GM21529 (cell line): Measurements from ENCODE around the gene DOCK11.
"Not testable (repeated sequence)": the region's sequence is repeated elsewhere in the genome, so short reads cannot be mapped to it uniquely, and the experiment has no call there.

Experiments
- ATAC-seq: cut with Tn5 transposase; IDR thresholded peaks from one replicate; pipeline ENCODE4 v1.9.1; 2021; ENCODE audit not compliant: unreplicated experiment

Gene DOCK11

DNA sequence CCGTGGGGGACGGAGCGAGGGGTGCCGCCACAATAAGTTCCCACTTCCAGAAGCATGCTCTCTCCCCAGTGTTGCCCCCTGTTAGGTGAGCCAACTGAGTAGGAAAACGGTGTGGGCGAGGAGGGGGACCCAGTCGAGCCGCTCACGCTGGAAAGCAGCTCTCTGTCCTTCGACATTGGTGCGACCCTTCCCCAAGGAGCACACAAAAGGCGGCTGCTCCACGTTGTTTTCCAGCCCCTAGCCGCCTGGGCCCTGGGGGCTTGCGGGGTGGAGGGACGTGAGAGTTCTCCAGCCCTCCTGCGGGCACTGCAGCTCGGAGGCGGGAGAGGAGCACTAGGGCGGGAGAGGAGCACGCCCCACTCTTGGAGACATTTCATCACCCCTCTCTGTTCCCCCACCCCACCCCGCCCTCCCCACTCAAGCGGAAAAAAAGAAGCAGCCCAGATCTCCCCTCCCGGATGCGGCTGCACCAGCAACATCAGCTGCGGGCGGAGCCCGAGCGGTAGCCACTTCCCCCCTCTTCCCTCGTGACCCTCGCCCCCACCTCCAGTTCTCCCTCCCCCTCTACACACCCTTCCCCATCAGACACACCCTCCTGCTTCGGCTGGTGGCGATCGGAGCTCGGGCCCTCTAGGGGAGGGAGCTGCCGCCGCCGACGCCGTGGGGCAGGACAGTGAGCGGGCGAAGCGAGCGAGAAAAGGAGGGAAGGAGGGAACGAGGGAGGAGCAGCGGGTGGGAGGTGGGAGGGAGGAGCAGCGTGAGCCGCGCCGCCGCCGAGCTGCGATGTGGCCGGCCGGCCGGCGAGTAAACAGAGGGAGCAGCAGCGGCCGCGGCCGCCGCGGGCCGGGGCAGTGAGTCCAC lies at the start of gene DOCK11:
DOCK11 (plus strand) TSS at position 755 of the 861 bp plus-strand sequence. CDS start 157 bp downstream, outside the sequence.
- peak; percentile 68 for ATAC-seq

DNA sequence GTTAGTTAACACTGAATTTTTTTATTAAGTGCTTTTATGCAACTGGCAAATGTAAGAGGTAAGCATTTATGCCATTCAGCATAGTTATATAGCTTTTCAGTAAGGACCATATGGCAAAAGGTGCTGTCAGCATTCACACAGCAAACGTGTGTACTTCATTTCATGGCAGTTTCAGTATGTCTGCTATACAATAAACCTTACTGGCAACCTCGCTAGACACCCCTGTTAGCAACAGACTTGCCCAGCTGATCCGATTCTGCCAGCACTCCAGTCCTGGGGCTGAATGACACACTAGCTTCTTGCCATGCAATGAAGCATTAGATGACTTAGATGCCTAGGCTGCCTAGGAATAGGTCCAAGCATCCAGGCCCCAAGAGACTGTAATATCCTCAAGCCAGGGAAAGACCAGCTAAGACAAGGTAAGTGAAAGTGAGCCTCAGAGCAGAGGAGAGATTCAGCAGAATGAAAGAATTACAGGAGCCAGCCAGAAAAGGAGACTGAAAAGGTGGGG lies 47.3 kb upstream of the DOCK11 start:
- no peak for ATAC-seq

DNA sequence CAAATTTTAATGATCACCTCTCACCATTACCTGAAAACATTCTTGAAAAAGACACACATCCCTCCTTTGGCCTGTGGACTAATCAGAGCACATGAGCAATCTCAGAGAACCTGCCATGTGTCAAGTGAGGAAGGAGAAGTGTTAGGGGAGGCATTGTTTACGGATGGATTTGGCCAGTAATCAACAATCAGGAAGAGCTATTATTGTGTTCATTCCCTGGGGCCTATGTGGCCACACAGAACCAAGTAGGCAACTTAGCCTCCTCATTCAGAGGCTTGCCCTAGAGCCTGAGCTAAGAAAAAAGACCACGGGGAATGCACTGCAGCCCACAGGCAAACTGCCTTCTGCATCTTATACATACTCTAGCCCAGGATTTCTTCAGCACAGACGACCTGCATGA lies 40.6 kb upstream of the DOCK11 start:
- ATAC-seq = no peak

DNA sequence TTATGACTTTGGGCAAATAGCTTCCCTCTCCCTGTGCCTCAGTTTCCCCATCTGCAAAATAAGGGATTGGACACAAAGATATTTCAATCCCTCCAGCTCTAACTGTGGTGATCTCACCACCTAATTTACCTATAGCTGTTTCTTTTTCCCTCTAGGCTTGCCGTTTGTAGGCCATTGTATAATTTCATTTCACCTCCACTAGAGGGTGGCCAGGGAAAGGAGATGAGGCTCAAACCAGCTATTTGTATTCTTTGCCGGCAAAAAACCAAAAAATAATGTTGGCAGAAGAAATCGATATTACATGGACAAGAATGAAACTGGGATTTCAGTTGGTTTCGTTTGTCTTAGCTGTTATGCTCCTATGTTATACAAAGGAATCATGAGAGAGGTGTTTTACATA lies 36.1 kb upstream of the DOCK11 start:
- ATAC-seq = peak; percentile 79

DNA sequence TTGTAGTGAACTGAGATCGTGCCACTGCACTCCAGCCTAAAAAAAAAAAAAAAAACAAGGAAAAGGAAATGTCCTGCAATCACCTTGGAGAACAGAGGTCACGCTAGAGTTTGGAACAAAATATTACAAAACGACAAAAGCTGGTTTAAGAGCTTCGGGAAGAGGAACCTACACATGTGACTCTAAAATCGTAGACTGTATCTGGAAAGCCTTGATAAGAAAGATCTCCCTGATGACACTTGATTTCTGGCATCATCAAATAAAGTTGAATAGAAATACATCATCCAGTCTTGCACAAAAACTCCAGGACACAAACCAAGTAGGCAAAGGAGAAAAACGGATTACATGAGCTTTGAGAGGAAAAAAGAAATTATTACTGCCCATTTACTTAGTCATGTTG lies 31.1 kb upstream of the DOCK11 start:
- ATAC-seq = no peak

DNA sequence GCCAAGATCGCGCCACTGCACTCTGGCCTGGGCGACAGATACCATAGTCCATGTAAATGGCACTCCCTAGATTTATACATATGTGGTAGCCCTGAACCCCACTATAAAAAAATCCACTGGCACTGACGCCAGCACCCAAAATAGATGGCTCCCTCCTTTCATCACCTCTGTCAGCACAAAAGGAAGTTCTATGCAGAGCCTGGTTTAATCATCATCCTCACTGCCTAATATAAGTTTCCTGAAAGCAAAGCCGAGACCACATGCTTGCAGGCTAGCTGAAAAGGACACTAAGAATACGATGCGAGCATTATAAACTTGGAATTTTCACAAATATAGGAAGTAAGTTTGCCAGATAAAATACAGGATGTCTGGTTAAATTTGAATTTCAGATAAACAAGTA lies 27.5 kb upstream of the DOCK11 start:
- no peak for ATAC-seq

DNA sequence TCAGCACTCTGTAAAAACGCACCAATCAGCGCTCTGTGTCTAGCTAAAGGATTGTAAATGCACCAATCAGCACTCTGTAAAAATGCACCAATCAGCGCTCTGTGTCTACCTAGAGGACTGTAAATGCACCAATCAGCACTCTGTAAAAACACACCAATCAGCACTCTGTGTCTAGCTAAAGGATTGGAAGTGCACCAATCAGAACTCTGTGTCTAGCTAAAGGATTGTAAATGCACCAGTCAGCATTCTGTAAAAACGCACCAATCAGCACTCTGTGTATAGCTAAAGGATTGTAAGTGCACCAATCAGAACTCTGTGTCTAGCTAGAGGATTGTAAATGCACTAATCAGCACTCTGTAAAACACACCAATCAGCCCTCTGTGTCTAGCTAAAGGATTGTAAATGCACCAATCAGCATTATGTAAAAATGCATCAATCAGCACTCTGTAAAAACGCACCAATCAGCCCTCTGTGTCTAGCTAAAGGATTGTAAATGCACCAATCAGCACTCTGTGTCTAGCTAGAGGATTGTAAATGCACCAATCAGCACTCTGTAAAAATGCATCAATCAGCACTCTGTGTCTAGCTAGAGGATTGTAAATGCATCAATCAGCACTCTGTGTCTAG lies 24.8 kb upstream of the DOCK11 start:
- ATAC-seq = not testable (repeated sequence)

DNA sequence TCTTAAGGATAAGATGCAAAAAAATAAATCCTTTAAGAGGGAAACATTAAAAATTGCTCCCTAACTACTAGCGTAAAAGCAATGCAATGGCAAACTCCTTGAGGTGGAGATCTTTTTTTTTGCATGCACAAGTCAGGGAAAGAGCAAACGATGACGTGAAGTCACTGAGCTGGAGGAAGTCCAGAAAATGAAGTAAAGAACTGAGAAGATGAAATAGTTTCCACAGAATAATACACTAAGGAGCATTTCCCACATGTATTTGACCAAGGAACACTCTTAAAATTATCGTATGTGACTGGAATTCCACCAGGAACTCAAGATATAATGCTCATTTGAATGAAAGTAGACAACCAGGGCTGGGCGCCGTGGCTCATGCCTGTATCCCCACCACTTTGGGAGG lies 21.0 kb upstream of the DOCK11 start:
- ATAC-seq = no peak

DNA sequence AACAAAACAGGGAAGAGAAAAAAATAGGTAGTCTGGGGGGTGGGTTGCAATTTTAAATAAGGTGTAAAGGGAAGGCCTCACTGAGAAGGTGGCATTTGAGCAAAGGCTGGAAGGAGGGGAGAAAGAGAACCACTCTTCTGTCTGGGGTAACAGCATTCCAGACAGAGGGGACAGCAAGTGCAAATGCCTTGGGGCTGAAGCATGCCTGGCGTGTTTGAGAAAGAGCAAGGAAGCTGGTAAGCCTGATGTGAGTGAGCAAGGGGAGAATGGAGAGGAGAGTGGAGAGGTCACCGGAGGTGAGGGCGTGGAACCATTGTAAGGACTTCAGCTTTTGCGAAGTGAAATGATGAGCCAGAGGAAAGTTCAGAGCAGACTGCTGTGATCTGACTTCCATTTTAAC lies 19.7 kb upstream of the DOCK11 start:
- no peak for ATAC-seq

DNA sequence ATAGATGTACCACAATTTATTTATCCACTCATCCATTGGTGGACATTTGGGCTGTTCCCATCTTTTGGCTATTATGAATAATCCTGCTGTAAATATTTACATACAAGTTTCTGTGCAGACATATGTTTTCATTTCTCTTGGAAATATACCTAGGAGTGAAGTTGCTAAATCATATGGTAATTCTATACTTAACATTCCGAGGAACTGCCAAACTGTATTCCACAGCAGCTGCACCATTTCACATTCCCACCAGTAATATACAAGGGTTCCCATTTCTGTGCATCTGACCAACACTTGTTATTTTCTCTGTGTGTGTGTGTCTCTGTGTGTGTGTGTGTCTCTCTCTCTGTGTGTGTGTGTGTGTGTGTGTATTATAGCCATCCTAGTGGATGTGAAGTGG lies 15.4 kb upstream of the DOCK11 start:
- ATAC-seq = no peak

DNA sequence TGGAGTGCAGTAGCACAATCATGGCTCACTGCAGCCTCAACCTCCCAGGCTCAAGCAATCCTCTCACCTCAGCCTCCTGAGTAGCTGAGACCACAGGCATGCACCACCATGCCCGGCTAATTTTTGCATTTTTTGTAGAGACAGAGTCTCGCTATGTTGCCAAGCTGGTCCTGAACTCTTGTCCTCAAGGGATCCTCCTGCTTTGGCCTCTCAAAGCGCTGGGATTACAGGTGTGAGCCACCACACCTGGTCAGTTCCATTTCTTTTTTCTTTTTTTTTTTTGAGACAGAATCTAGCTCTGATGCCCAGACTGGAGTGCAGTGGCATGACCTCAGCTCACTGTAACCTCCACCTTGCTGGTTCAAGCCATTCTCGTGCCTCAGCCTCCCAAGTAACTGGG lies 13.2 kb upstream of the DOCK11 start:
- ATAC-seq = not testable (repeated sequence)

DNA sequence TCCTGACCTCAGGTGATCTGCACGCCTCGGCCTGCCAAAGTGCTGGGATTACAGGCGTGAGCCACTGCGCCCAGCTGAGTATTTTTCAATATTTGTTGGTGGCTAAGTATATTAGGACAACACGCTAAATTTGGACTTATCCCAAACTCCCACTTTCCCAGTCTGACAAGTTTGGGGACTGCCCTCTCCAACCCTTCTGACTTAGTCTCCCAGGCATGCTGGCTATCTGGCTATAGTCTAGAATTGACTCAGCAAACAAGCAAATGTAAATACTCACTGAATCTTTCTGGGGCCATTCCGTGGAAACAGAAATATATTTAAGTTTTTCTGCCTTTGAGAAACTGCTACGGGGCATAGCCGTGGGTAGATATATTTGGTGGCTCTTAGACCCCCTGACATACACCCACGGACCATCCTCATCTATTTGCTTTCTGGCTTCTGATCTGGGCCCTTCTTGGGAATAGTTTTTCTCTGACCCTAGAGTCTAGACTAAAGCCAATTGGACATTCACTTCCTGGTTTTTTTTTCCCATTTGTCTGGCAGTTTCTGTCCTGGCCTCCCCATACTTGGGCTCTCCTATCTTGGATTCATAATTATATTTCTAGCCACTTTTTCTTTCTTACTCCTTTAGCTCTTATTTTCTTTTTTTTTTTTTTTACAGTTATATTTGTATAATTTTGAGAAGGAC lies 11.3 kb upstream of the DOCK11 start:
- no peak for ATAC-seq

DNA sequence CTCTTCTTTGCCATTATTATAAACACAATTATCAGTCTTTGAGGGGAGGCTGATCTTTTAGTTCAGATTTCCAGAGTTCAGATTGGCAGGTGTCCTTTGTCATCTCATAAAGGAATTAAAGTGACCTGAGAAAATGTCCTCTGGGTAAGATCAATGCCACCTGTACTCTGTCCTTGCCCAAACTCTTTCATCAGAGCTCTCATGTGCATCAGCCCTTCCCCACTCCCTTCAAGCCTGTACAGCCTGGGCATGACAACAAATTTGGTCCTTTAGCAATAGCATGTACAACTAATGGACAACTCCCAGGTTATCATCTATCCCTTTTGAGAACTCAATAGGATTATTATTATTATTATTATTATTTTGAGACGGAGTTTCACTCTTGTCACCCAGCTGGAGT lies 8.9 kb upstream of the DOCK11 start:
- not testable (repeated sequence) for ATAC-seq

DNA sequence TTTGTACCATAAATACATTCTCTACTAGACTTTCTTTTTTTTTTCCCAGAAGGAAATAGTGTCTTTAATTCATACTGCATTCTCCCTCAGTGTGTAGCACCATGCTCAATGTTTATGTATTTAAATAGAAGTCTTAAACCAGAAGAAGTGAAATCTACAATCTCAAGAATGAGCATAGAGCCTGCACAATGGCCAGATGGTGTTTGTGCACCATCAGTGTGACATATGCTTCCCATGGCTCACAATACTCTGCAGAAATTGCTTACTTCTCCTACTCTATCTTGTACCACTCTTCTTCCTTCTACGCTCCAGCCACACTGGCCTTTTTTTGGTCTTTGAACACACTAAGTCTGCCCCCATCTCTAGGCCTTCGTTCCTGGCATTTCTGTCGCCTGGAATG lies 2.6 kb upstream of the DOCK11 start:
- ATAC-seq = no peak

DNA sequence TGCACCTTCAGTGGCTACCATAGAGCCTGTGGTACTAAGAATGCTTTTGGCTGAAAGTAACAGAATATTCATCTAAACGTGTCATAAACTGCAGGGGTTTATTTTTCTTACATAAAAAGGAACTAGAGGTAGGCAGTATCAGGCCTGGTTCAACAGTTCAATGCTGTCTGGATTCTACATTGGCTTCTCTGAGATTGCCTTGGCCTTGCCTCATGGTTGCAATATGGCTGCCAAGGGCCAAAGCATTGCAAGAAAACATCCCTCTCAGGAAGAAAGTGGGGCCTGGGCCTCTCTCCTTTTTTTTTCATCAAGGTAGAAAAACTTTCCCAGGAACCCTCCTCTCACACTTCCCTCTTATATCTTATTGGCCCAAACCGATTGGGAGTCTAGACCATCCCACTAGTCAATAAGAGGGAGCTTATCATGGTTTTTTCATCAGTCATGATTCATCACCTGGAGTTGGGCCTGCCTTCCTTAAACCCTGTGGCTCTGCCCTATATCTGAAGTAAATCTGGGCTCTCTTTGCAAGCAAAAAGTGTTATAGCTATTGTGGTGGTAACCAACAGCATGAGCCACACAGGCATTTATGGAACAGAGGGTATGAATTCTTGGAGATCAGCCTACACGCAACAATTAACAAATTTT lies 1.8 kb upstream of the DOCK11 start:
- no peak for ATAC-seq

DNA sequence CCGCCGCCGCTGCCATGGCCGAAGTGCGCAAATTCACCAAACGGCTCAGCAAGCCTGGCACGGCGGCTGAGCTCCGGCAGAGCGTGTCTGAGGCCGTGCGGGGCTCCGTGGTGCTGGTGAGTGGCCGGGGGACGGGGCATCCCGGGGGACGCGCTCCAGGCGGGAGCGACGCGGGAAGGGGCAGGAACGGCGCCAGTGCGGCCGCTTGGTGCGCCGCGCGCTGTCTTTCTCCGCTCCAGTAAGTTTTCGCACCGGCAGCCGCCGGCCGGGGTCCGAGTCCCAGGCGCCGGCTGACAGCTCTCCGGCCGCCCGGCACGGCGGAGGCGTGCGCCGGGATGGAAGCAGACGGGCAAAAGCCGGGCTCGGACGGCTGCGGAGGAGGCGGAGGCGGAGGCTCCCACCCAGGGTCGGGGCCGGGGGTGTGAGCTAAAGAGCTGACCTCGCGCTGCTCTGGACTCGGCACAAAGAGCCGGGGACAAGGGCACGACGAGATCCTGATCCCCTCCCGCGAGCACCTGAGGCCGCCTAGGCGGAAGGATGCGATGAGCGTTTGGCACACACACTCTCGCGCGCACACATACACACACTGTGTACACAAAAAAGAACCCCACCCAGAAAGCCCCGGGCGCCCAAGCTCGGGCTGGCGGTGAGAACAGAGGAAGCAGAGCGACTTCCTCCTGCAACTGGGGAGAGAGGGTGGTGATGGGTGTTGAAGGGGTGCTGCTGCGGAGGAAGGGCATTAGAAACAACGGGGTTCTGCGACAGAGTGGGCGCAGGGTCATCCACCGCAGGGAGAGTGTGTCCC lies 545 bp downstream of the DOCK11 start:
- peak; percentile 56 for ATAC-seq

DNA sequence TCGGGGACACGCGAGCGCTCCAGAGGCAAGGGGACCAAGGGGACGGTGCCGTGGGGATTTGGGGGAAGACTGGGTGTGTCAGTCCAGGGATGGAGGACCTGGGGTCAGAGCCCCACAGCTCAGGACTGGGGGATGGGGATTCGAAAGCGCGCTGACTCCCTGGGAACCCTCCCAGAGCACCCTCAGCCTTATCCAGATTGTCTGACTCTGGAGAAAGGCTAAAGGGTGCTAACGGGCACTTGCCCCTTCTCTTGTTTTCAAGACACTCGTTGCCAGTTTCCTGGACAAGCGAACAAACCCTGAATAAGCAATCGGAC lies 1.1 kb downstream of the DOCK11 start:
- peak; percentile 4 for ATAC-seq

DNA sequence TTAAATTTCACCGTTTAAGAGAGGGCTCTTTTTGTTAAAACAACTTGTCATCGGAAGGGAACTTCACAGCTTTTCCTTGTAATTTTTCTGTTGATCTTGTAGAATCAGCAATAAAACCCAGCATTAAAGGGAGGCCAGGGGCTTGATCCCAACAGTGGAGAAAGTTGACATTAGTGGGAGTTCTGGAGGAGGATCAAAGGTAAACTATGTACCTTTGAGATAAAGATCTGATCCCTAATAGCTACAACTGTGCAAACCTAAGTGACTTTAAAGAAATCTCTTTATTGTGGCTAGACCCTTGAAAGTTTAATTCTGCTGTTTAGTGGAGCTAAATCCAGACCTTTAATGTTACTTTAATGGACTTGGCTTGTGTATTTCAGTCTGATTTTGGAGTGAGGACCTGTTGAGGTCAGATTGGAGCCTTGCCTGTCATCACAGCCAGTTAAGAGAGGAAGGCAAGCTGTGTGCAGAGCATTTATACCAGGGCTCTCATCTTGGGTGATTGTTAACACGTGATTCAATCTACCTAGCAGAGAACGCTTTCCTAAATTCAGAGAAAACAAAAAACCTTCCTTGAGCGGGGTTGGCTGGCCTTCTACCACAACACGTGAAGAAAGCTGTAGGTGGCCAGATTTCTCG lies 1.7 kb downstream of the DOCK11 start:
- no peak for ATAC-seq

DNA sequence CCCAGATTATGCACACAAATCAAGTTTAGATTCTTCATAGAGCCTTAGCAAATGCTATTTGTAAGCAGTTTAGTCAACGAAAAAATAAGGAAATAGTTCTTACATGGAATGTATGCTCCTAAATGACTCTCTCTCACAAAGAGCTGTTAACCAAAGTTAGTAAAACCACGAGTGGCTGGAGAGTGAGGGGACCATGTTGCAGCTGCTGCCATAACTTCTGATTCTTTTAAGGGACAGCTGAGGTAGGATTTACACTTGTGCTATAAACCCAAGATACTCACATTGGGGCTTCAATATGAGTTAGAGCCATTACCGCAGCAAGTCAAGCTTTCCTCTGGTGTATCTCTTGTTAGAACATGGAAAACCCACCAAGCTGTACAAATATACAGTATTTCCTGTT lies 2.7 kb downstream of the DOCK11 start:
- no peak for ATAC-seq

DNA sequence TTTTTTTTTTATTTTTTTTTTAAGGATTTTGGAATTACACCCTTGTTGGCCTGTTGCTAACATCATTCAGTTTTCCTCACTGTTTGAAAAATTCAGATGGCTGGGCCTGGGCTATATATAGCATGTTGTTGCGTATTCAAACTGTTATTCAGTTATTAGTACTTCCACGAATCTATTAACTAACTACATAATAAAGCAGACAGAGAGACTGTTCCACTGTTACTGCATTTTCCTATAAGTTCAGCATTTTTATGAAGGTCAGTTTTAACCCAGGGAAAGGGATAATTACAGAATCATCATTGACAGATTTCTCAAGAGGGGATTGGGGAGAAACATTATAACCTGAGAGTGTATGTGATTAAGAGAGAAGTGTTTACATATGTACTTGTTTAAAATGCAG lies 3.1 kb downstream of the DOCK11 start:
- no peak for ATAC-seq
